Measurements from ENCODE around the gene CRYZ.
"Not testable (repeated sequence)": the region's sequence is repeated elsewhere in the genome, so short reads cannot be mapped to it uniquely, and the experiment has no call there.

CRYZ gene, protein sequence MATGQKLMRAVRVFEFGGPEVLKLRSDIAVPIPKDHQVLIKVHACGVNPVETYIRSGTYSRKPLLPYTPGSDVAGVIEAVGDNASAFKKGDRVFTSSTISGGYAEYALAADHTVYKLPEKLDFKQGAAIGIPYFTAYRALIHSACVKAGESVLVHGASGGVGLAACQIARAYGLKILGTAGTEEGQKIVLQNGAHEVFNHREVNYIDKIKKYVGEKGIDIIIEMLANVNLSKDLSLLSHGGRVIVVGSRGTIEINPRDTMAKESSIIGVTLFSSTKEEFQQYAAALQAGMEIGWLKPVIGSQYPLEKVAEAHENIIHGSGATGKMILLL

DNA sequence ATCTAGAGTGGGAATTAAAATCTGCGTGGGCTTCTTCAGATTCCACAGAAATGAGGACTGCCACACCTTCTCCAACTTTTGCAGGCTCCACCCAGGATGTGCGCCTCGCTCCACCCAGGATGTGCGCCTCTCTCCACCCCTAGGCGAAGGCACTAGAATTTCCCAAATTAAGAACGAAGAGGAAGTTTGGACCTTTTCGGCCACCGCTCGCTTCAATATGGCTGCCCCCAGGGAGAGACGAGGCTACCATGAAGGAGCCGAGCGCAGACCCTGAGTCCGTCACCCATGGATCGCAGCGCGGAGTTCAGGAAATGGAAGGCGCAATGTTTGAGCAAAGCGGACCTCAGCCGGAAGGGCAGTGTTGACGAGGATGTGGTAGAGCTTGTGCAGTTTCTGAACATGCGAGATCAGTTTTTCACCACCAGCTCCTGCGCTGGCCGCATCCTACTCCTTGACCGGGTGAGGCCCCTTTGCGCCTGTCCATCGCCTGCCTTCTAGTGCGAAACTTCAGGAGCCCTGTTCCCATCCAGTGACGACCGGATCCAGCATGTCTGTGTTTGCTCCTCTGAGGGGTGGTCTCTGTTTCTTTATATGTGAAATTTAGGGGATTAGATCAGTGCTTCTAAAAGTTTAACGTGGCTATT lies at the start of gene CRYZ, which contains the start of gene TYW3:
Gene CRYZ, minus strand, starts transcription at position 91 of the 644 bp plus-strand sequence. CDS start 8,229 bp downstream, outside the sequence.
Gene TYW3, plus strand, starts transcription at position 193 of the 644 bp plus-strand sequence. Its CDS starts 93 bp downstream, at position 286.
- DNase-seq (ENCODE audit: insufficient read length, low spot score) (peak; percentile 49), FAIRE-seq (no peak)

DNA sequence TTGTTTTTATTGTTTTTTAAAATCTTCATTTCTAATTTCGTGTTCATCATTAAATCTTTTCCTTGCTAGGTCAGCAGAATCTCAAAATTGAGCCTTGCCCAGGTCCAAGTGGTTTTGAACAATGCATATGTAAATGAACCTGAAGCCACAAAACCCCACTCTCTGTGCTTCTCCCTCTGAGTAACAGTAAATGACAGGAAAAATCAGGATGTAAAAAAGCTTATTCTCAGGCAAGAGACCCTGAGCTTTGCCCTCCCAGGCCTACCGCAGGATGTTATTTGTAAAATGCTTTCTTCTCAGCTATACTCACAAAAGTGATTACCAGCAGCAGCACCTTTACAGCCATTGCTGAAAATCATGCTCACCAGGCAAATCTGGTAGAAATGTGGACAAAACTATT lies 47.7 kb upstream of the CRYZ start:
- no peak for FAIRE-seq
- no peak for DNase-seq (ENCODE audit: insufficient read length, low spot score)

DNA sequence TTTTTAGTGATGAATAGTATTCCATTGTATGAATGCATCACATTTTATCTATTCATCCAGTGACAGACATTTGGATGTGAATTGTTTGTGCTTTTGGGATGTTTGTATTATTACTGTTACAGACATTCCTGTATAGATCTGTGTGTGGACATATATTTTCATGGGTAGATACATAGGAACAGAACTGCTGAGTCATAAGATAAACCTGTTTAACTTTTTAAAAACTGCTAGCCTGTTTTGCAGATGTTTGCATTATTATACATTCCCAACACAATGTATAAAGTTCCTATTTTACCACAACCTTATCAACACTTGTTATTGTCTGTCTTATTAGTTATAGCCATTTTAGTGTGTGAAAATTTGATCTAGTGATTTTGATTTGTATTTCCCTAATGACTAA lies 46.9 kb upstream of the CRYZ start:
- DNase-seq (ENCODE audit: insufficient read length, low spot score) (no peak), FAIRE-seq (no peak)

DNA sequence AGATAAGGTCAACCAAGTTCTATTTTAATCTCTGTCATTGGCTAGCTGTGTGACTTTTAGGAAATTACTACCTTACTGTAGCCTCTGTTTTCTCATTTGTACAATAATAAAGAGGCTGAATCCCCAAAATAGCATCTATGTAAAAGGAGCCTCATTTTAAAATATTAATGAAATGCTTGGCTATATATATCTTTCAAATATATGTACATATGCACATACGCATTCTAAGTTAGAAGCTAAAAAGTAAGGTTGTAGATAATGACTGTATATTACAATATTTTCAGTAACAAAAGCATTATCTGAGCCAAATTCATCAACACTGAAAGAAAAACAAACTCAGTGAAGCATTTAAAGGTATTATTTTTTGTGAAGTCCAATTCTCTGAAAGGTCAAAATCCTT lies 44.7 kb upstream of the CRYZ start:
- no peak for DNase-seq (ENCODE audit: insufficient read length, low spot score)
- no peak for FAIRE-seq

DNA sequence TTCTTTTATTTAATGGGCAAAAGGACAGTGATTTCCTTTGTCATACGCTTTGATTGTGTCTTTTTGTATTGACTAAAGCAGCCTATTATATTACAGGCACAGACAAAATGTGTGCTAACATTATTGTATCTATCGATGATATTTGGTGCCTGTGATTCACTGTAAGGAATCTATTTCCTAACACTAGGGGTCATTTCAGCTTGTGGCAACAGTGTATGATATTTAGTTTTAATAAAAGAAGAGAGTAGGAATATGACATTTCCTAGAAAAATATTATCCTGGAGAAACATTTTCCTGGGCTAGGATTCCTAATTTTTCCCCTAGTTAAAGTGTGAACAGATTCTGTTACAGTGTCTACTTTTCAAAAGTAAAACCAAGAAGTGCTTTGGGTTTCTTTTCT lies 42.9 kb upstream of the CRYZ start:
- DNase-seq (ENCODE audit: insufficient read length, low spot score) (no peak), FAIRE-seq (no peak)

DNA sequence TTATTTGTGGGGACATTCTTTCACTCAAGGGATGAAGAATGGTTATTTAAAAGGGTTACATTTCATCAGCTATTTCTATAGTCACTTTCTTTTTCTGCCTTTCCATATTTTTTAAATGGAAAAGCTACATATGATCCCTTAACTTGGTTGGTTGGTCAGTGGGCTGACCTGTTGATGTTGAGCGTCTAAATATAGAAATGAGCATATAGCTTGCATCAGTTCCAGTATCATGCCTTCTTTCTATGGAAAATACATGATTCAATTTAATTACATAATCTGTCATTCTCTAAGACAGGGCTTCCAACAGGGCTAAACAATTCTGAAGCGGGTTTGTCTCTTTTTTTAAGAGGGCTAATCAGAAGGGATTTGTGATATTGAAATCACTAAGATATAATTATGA lies 40.7 kb upstream of the CRYZ start:
- FAIRE-seq, result no peak
- no peak for DNase-seq (ENCODE audit: insufficient read length, low spot score)

DNA sequence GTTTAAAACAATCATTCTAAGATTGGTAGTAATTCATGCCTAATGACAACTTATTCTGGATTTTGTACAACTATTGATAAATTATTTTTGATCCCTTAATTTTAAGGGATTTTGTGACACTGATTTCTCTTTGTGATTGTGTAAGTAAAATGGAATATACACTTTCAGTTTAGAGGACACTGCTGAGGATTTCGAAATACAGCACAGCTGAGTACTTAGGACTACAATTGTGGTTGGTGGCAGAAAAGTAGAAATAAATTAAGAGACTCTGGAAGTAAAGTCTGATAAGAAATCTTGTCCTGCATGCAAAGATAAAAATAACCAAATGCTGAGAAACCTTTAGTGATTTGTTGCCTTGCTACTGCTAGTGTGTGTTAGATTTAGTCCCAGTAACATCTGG lies 40.1 kb upstream of the CRYZ start:
- DNase-seq (ENCODE audit: insufficient read length, low spot score) (no peak), FAIRE-seq (no peak)

DNA sequence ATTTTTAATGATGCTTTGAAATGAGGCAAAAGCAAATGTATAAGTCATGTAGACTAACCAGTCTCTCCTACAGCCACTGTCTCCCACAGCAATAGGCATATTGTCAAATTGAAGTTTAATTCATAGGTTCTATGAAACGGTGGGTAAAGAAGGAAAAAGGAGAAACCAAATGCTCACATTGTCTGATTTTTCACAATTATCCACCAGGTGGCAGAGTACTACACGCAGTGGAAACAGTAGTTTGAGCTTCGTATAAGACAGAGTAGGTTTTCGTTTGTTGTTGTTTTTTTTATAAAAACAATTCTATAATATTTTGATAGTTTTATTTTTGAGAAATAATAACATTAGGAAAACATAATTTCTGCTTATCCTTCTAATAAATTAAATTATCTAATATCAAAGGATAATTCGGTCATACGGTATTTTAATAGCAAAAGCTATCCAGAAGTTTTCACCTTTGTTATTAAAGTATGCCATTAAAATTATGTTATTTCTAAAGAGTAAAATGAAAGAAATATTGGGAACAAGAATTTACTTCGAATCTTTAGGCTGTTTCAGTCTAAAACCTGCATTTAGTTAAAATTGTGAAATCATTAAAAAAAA lies 39.2 kb upstream of the CRYZ start:
- FAIRE-seq (no peak), DNase-seq (ENCODE audit: insufficient read length, low spot score) (peak; percentile 1)

DNA sequence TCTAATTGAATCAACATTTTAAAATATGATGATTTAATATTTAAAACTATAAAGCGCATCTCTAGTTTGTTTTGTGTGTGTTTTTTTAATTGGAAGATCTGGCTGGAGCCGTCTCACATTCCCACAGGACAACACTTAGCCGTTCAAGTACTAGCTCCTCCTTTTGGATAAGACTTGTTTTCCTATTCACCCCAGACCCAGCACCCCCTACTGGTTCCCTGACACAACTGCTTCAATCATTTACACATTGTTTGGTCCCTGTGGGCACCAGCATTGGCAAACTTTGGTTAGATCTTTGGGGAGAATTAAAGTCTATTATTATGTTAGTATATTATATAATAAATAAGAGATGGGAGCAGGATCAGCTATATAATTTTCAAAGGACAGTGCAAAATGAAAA lies 34.6 kb upstream of the CRYZ start:
- no peak for DNase-seq (ENCODE audit: insufficient read length, low spot score)
- FAIRE-seq, result no peak

DNA sequence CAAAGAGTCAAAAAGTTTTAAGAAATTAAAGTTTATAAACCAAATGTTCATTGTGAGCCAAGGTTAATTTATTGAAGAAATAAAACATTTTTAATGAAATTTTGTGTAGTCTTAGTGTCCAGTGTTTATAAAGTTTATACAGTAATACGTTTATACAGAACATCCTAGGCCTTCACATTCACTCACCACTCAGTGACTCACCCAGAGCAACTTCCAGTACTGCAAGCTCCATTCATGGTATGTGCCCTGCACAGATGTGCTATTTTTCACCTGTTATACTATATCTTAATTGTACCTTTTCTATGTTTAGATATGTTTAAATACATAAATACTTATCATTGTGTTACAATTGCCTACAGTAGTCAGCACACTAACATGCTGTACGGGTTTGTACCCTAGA lies 33.7 kb upstream of the CRYZ start:
- FAIRE-seq, result no peak
- no peak for DNase-seq (ENCODE audit: insufficient read length, low spot score)

DNA sequence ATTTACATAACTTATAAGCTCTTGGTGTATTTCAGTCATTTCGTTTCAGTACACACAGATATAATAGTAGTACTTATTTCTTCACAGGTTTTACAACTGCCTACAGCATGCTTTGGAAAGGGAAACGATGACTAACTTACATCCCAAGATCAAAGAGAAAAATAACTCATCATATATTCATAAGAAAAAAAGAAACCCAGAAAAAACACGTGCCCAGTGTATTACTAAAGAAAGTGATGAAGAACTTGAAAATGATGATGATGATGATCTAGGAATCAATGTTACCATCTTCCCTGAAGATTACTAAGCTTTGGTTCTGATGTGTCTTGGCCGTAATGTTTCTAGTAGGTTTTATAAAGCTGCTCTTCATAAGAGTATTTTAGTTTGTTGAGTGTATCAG lies 31.0 kb upstream of the CRYZ start:
- DNase-seq (ENCODE audit: insufficient read length, low spot score) (no peak), FAIRE-seq (no peak)

DNA sequence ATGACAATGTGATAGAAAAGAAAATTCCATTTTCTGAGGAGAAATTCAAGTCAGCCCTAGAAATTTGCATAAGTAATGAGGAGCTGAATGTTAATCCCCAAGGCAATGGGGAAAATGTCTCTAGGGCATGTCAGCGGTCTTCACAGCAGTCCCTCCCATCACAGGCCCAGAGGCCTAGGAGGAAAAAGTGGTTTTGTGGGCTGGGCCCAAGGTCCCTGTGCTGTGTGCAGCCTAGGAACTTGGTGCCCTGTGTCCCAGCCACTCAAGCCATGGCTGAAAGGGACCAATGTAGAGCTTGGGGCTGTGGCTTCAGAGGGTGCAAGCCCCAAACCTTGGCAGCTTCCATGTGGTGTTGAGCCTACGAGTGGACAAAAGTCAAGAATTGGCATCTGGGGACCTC lies 23.8 kb upstream of the CRYZ start:
- not testable (repeated sequence) for FAIRE-seq; DNase-seq (ENCODE audit: insufficient read length, low spot score)

DNA sequence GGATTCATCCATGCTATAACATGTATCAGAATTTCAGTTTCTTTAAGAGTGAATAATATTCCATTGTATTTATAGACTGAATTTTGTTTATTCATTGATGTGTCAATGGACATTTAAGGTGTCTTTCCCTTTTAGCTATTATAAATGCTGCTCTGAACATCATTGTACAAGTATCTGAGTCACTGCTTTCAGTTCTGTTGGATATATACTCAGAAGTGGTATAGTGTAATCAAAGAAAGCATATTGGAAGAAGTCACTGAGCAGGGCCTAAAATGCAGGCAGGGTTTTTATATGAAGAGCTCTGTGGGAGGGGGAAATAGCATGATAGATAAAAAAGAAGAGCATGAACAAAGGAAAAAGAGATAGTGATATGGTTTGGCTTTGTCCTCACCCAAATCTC lies 22.6 kb upstream of the CRYZ start:
- DNase-seq (ENCODE audit: insufficient read length, low spot score), result no peak
- no peak for FAIRE-seq

DNA sequence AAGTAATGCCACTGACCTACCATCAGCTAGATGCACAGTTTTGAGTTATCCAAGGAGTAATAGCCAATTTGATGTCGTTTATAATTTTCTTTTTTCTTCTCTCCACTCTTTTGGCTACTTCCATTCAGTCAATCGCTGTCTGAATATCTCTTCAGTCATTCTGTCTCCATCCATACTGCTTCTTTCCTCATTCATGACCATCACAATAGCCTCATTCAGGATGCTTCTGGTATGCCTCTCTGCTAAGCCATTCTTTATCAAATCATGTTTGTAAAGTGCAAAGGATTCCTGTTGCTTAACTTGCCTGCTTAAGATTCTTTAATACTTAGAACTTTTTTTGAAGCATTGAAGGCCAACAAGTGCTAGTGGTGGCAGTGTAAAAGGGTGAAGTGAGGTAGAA lies 20.3 kb upstream of the CRYZ start:
- no peak for DNase-seq (ENCODE audit: insufficient read length, low spot score)
- FAIRE-seq, result no peak

DNA sequence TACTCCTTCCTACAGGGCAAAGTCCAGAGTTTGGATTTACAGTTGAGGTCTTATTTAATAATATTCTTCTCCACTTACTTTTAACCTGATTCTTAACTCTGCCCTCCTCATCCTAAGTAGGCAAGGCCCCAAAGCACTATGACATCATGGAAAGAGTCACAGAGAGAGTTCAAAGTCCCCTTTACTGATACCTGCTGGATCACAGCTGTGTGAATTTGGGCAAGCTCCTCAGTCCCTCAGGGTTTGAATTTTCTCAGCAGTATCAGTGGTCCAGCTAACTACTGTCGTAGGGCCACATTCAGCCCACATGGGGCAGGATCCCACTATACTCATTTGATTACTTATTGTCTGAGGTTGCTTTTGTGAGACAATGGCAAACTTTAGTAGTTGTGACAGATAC lies 16.1 kb upstream of the CRYZ start:
- no peak for DNase-seq (ENCODE audit: insufficient read length, low spot score)
- FAIRE-seq, result no peak

DNA sequence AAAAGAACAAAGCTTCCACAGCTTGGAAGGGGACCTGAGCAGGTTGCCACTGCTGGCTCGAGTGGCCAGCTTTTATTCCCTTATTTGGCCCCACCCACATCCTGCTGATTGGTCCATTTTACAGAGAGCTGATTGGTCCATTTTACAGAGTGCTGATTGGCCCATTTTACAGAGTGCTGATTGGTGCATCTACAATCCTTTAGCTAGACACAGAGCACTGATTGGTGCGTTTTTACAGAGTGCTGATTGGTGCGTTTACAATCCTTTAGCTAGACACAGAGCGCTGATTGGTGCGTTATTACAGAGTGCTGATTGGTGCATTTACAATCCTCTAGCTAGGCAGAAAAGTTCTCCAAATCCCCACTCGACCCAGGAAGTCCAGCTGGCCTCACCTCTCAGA lies 12.4 kb upstream of the CRYZ start:
- not testable (repeated sequence) for FAIRE-seq; DNase-seq (ENCODE audit: insufficient read length, low spot score)

DNA sequence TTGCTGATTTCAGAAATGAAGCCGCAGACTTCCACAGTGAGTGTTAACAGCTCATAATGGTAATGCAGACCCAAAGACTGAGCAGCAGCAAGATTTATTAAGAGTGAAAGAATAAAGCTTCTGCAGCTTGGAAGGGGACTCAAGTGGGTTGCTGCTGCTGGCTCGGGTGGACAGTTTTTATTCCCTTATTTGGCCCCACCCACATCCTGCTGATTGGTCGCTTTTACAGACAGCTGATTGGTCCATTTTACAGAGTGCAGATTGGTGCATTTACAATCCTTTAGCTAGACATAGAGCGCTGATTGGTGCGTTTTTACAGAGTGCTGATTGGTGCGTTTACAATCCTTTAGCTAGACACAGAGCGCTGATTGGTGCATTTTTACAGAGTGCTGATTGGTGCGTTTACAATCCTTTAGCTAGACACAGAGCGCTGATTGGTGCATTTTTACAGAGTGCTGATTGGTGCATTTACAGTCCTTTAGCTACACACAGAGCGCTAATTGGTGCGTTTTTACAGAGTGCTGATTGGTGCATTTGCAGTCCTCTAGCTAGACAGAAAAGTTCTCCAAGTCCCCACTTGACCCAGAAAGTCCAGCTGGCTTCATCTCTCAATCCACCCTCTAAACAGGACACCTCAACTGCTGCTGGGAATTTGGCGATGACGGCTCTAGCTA lies 7.6 kb upstream of the CRYZ start:
- DNase-seq (ENCODE audit: insufficient read length, low spot score); FAIRE-seq: not testable (repeated sequence)

DNA sequence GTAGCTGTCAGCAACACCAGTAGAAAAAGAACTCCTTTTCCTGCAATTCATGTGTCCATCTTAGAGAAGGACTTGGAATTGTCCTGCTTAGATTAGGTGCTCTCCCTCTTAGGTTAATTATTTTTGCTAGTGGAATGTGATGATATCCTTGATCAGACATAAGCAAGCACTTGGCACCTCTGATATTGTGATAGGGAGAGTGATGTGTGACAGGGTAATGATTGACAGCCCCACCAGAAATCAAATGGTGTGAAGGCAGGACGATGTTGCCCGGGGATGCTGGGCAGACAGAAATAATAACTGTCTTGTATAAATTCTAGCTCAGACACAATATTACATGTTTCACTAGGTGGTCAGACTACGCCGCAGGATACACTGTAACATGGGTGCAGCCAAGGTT lies 4.5 kb upstream of the CRYZ start:
- no peak for FAIRE-seq
- no peak for DNase-seq (ENCODE audit: insufficient read length, low spot score)

DNA sequence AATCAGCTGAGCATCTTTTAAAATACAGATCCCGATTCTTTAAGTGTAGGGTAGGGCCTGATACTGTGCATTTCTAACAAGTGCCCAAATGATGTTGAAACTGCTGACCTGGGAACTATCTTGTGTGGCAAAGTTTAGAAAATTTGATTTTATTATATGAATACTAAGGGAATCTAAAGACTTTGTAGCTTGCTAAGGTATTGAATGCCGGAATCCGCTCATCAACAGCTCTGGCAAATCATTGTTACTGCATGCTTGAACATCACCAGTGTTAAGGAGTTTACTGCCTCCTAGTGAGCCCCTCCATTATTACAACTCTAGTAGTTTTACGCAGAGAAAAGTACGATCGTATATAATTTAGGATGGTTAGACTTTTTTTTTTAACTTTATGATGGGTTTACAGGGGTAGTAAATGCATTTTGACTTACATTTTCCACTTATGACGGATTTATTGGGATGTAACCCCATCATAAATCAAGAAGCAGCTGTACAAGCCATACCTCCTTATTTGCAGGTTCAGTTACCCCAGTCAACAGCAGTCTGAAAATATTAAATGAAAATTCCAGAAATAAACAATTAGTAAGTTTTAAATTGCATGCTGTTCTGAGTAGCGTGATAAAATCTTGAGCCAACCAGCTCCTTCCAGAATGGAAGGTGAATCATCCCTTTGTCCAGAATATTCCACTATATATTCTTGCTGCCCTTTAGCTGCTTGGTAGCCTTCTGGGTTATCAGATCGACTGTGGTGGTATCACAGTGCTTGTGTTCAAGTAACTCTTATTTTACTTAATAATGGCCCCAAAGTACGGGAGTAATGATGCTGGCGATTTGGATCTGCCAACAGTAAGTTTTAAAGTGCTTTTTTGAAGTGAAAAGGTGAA lies 994 bp upstream of the CRYZ start:
- peak; percentile 42 for DNase-seq (ENCODE audit: insufficient read length, low spot score)

More for the DNA sequence above, 994 bp upstream of the CRYZ start:
- no peak for FAIRE-seq
